B cell (primary cell): ENCODE measurements around the gene HSBP1L1. TPM values are rescaled to one million over a fixed set of nuclear protein-coding genes. Genes with fewer than 3 reads are reported as not detected.
A peak's percentile ranks its signal among the peaks of the same experiment; 100 is the strongest.

Experiments used
- ATAC-seq: fragments of 200-7000 bp; cut with Tn5 transposase; one replicate; pipeline ENCODE4 v1.10.0; 2021; ENCODE audit warnings: low read depth, mild to moderate bottlenecking, moderate number of reproducible peaks, moderate library complexity
- CTCF ChIA-PET: fragments of 350-600 bp; sonication (Branson Sonifier 250); formaldehyde crosslinking; loops from one replicate; lab custom pipeline; 2021; ENCODE audit warnings: antibody characterized with exemption, inconsistent platforms; lab: Charles Lee
- POLR2A ChIA-PET: fragments of 350-600 bp; sonication (Branson Sonifier 250); formaldehyde crosslinking; loops from one replicate; lab custom pipeline; 2021; ENCODE audit warnings: antibody characterized with exemption; lab: Charles Lee
- DNase-seq: peaks from one replicate; pipeline ENCODE4 v3.0.0; 2013
- H2AFZ ChIP-seq: 2 replicates; pipeline ENCODE4 v1.6.1; 2012; ENCODE audit warnings: mild to moderate bottlenecking, low read depth, low read length; ENCODE audit not compliant: insufficient read depth, poor library complexity, severe bottlenecking
- H3K27ac ChIP-seq, 2 donors: 1 replicate in 1 of 2; 2 replicates in 1 of 2; pipeline ENCODE4 v1.5.1; 2012 to 2013; ENCODE audit warnings: low read length in 2 of 2, mild to moderate bottlenecking in 2 of 2, moderate library complexity in 1 of 2
- H3K27me3 ChIP-seq, 4 experiments: fragments of 200-600 bp in 1 of 4; sonication (generic) in 1 of 4; replicated peaks in 1 of 4; 1 replicate in 2 of 4; 2 replicates in 2 of 4; pipeline versions ENCODE4 v1.6.1 to v1.7.0; 2013 to 2016; ENCODE audit warnings: low read length in 3 of 4, mild to moderate bottlenecking in 2 of 4, mixed read lengths in 1 of 4, moderate library complexity in 1 of 4; ENCODE audit not compliant: insufficient read depth in 4 of 4, control insufficient read depth in 3 of 4; ENCODE audit errors: control extremely low read depth in 1 of 4
- H3K36me3 ChIP-seq, 2 experiments: replicated peaks in 1 of 2; 1 replicate in 1 of 2; 2 replicates in 1 of 2; pipeline versions ENCODE4 v1.6.1 to v1.7.1; 2013; ENCODE audit warnings: low read length in 1 of 2; ENCODE audit not compliant: insufficient read depth in 2 of 2, control insufficient read depth in 1 of 2; ENCODE audit errors: control extremely low read depth in 1 of 2, extremely low read depth in 1 of 2
- H3K4me1 ChIP-seq, 2 donors: fragments of 200-600 bp in 1 of 2; sonication (generic) in 1 of 2; 1 replicate in 1 of 2; 2 replicates in 1 of 2; pipeline versions ENCODE4 v1.5.1 to v1.6.1; 2013 to 2017; ENCODE audit warnings: low read length in 2 of 2; ENCODE audit not compliant: control insufficient read depth in 2 of 2, insufficient read depth in 2 of 2
- H3K4me2 ChIP-seq: replicated peaks from 2 replicates; pipeline ENCODE3; 2012; ENCODE audit warnings: mild to moderate bottlenecking, low read depth, low read length; ENCODE audit not compliant: poor library complexity, severe bottlenecking
- H3K4me3 ChIP-seq, 5 experiments: fragments of 200-600 bp in 1 of 5; sonication (generic) in 1 of 5; 1 replicate in 3 of 5; 2 replicates in 2 of 5; pipeline versions ENCODE4 v1.5.1 to v1.7.0; 2011 to 2016; ENCODE audit warnings: low read length in 4 of 5, mild to moderate bottlenecking in 4 of 5, low read depth in 2 of 5, control low read depth in 1 of 5, moderate library complexity in 1 of 5; ENCODE audit not compliant: insufficient read depth in 1 of 5; ENCODE audit errors: control extremely low read depth in 1 of 5, extremely low read depth in 1 of 5
- H3K79me2 ChIP-seq: fragments of 200-600 bp; sonication (generic); one replicate; pipeline ENCODE4 v1.6.0; 2016; ENCODE audit warnings: low read length; ENCODE audit not compliant: control insufficient read depth, insufficient read depth
- H3K9ac ChIP-seq: fragments of 200-600 bp; sonication (generic); 2 replicates; pipeline ENCODE4 v1.6.1; 2017; ENCODE audit warnings: mild to moderate bottlenecking, low read length, moderate library complexity
- H3K9me3 ChIP-seq, 3 donors: one replicate each; pipeline versions ENCODE4 v1.6.1 to v1.7.1; 2013; ENCODE audit warnings: low read length in 2 of 3; ENCODE audit not compliant: control insufficient read depth in 2 of 3, insufficient read depth in 1 of 3; ENCODE audit errors: control extremely low read depth in 1 of 3
- H4K20me1 ChIP-seq: 2 replicates; pipeline ENCODE4 v1.6.0; 2012; ENCODE audit warnings: mild to moderate bottlenecking, low read length; ENCODE audit not compliant: insufficient read depth, control insufficient read depth, poor library complexity, severe bottlenecking
- H3K27ac Mint-ChIP-seq: one replicate; pipeline ENCODE4 v1.8.0; 2021; ENCODE audit warnings: mixed read lengths
- H3K27me3 Mint-ChIP-seq: one replicate; pipeline ENCODE4 v1.8.0; 2021; ENCODE audit warnings: mixed read lengths
- H3K4me1 Mint-ChIP-seq: one replicate; pipeline ENCODE4 v1.8.0; 2021; ENCODE audit warnings: mixed read lengths
- H3K4me3 Mint-ChIP-seq: one replicate; pipeline ENCODE4 v1.8.0; 2021; ENCODE audit warnings: mixed read lengths
- H3K9me3 Mint-ChIP-seq: one replicate; pipeline ENCODE4 v1.8.0; 2022; ENCODE audit warnings: mixed read lengths; ENCODE audit not compliant: insufficient read depth
- CTCF ChIP-seq: fragments of 200-600 bp; IDR thresholded peaks from one replicate; pipeline ENCODE4 v1.8.0; 2022; ENCODE audit warnings: antibody characterized with exemption, mild to moderate bottlenecking
- EZH2 ChIP-seq: IDR thresholded peaks from 2 replicates; pipeline ENCODE4 v1.6.1; 2012; ENCODE audit warnings: borderline replicate concordance, low read depth, mild to moderate bottlenecking, moderate library complexity, low read length; ENCODE audit not compliant: insufficient read depth, poor library complexity, severe bottlenecking
- WGBS: methylation state at CpG from one replicate; pipeline ENCODE4 v1.1.5; 2013; ENCODE audit warnings: missing lambda C conversion rate; ENCODE audit not compliant: insufficient coverage; 5-methylcytosine and 5-hydroxymethylcytosine counted together
- intact Hi-C: fragments of 100-400 bp; cut with micrococcal nuclease; formaldehyde crosslinking; loops from one replicate; pipeline ENCODE4 v1.10.0; 2022
- polyA plus RNA-seq: library from polyadenylated mRNA; depleted of rRNA; stranded (reverse); fragments of >200 nt; gene quantifications from 2 replicates; pipeline ENCODE4 v1.2.3, GENCODE V29; 2012
- total RNA-seq, 2 donors: library from RNA; stranded (reverse); fragments of 120-200 nt in 1 of 2; gene quantifications; 1 replicate in 1 of 2; 2 replicates in 1 of 2; pipeline versions ENCODE4 v1.2.3 to v1.2.4, GENCODE V29; 2013 to 2022

Gene HSBP1L1
- total and polyA plus RNA-seq, 2 donors (not counting 1 experiment from before 2014, with no cell fraction given): 4.6 to 7.2 TPM

GRCh38 chr18:79963658-79964329 lies 649 bp upstream of the HSBP1L1 start:
- H3K9me3 Mint-ChIP-seq: no peaks in the 10 kb centered on the region
- Histone ChIP-seq H3K27ac (no peak overlapping the region), H3K4me3 (peak overlapping the region in 4 of 5 experiments; percentile 37 to 63 (median 56)), H3K27me3 (peaks cover 0 to 6% (median 0%) of the 10 kb centered on the region in 4 experiments), H3K9me3 (peaks cover 0 to 14% (median 0%) of the 10 kb centered on the region in 3 donors), H3K9ac (peak overlapping the region; percentile 68), H2AFZ (peak overlapping the region; percentile 75), H4K20me1 (peaks cover 10% of the 10 kb centered on the region), H3K4me2 (peak overlapping the region; percentile 96), H3K79me2 (no peaks in the 10 kb centered on the region), H3K36me3 (no peaks in the 10 kb centered on the region), H3K4me1 (peaks cover 23 to 41% of the 10 kb centered on the region in 2 donors)
- no peaks in the 10 kb centered on the region for H3K27me3 Mint-ChIP-seq
- no peak overlapping the region for H3K27ac Mint-ChIP-seq
- POLR2A ChIA-PET: interaction anchor here (1.0 kb wide), 1 partner anchor 283 kb away, joined by 3 read pairs; no protein-coding TSS in a partner anchor
- TF ChIP-seq EZH2: no peak
- TF ChIP-seq CTCF: no peak
- WGBS: 75% methylated on average over 29 of the region's 30 CpGs
- ATAC-seq (no peak), DNase-seq (no peak)
- H3K4me1 Mint-ChIP-seq: peaks cover 37% of the 10 kb centered on the region
- CTCF ChIA-PET: interaction anchor here (0.9 to 1.3 kb wide), 3 partner anchors 12 to 24 kb away, joined by 3 to 5 read pairs (median 3); partner anchors contain the start of gene SLC66A2
- H3K4me3 Mint-ChIP-seq: peak overlapping the region; percentile 74
- intact Hi-C loops: loop anchor here (1.0 to 5.0 kb wide), 2 partner anchors 25 to 166 kb away; partner anchors contain the start of genes KCNG2 and TXNL4A
